ENCODE data around the gene CENPB.

Gene CENPB

GRCh38 chr20:3766422-3767109 is 20.0 kb downstream of the CENPB start:
- no peak for DNase-seq

DNA sequence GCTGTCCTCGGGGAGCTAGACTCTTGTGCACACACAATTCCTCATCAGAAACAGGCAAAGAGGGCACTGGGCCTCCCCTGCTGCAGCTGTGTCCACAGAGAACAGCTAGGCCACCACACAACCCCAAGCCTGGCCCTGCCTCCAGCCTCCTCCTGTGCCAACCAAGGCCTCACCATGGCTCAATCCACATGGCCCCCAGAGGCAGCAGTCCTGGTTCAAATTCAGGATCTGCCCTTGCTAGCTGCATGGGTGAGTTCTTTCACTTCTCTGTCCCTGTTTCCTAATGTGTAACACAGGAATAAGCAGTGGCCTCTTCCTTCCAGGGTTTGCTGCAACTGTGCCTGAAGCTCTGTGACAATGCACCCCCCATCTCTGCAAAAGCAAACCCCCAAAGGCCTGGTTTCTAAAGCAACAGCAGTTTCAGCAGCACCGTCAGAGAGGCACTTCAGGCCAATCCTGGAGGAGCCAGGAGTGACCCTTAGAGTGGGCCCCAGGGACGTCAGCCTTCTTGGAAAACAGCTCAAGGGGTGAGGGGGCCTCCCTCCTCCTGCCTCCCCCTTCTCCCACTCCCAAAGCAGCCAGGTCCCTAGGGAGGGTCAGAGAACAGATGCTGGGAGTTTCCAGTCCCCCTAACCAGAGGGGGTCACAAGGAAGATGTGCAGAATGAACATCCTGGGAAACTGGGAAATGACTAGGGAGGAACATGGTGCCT is 21.2 kb downstream of the CENPB start:
- no peak for DNase-seq

DNA sequence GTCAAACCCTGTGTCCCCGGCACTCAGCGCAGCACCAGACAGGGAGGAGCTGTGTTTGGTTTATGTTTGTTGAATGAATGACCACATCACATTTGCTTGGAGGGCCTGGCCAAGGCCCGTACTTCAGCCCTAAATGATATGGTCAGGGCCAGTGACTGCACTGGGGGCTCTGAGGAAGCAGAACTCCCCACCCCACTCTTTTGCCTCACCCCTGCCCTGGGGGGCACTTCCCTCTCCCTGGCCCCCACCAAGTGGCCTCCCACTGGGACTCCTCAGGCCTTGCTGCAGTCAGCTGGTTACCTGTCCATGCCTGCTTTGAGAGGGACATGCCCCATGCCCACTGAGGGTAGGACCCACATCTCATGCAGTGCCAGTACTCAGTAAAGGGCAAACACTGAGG is 21.9 kb downstream of the CENPB start:
- DNase-seq: no peak

GRCh38 chr20:3763671-3764601 is 22.6 kb downstream of the CENPB start:
- no peak for DNase-seq

DNA sequence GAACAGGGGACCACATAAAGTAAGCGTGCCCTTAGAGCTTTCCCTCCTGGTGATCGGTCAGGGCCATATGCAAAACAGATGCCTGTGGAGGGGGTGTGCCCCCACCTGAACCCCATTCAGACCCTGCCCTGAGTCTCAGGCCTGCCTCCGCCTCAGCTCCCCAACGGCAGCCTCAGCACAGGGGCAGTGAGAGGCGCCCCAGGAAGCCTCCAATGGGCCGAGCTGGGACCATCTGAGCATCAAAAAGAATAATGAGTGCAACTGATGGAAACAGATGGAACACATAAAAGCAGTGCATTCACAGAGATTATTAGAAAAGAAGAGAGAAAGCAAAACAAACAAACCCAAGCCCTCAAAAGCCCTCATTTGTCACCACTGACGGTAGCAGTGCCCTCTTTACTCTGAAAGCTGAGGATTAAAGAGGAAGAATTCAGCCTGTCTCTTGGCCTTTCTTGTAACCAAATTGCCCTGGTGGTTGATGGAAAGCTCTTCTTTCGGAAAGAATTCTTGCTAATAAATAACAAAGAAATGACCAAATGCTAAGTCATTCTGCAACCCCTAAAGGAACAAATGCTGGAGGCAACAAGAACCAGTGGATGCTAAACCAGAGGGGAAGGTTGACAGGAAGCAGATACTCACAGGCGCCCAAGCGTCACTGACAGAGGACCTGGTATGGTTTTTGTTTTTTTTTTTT is 25.7 kb downstream of the CENPB start:
- no peak for DNase-seq

DNA sequence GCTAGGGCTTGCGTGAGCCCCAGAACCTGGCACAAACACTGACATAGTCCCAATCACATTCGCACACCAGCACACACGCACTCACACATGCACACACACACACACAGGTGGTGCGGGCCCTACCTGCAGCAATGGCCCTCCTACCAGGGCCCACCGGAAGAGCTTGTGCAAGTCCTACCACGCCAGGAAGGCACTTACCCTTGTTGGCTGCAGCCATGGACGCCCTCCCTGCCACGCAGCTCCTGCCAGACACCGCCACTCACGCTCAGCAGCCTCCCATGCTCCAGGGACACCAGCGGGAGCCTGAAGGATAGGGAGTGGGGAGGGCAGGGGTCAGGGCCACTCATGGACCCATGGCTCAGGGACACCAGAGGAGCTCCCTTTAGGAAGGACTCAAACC is 26.7 kb downstream of the CENPB start:
- DNase-seq: no peak

DNA sequence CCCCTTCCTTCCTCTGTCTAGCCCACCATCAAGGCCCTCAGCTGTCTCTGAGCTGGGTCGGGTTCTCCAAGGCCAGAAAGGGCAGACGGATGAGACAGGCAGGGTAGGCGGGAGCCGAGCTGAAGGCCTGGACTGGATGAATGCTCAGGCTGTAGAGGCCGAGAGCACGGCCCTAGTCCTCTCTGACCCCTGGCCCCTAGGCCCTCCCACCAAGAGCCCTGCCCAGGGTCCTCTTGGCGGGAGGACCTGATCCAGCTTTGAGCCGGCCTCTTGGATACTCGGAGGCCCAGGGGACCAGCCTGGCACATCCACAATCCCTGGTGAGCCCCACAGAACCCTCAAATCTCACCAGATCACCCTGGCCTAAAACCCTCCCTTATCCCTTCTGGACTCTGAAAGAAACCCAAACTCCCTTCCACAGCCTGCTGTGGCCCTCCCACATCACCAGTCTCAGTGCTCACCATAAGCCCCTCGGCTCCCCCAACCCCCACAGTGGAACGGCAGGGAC is 27.2 kb downstream of the CENPB start:
- no peak for DNase-seq

GRCh38 chr20:3758566-3758965 is 28.0 kb downstream of the CENPB start:
- no peak for DNase-seq

DNA sequence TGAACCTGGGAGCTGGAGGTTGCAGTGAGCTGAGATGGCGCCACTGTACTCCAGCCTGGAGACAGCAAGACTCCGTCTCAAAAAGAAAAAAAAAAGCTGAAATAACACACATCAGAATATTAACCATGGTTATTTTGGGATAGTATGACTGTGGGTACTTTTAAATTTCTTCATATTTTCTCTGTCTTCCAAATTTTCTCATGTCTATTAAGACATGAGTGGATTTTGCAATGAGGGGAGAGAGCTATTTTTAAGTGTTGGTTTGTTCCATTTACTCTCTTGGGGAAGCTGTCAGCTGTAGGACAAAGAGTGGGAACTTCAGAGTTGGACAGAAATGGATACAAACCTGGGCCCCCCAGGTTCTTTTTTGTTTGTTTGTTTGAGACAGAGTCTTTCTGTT is 29.3 kb downstream of the CENPB start:
- DNase-seq: no peak

DNA sequence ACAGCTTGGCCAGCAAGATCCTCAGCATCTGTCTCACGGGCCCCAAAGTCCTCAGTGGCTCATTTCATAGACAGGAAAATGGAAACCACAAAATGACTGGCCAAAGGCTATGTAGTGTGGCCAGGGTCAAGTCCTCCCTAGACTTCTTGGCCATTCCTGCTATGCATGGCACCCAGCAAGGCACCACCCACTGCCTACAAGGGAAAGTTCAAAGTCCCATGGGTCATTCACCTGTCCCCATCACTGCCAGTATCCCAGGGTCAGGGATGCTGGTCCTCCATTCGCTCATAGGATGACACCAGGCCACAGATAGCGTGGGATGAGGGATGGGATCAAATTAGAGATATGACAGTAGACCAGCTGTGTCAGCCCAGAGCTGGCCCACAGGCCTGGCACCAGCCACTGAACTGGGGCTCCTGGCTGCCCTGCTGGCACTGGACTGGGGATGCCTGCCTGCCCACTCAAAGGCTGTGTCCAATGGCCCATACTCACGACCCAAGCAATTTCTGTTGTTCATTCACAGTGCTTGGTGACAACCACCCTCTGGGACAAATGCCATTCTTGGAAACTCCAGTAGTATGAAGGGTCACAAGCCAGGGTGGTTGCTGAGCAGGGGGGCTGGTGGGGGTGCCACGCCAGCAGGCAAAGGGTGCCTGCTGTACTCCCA is 30.6 kb downstream of the CENPB start:
- DNase-seq: no peak

DNA sequence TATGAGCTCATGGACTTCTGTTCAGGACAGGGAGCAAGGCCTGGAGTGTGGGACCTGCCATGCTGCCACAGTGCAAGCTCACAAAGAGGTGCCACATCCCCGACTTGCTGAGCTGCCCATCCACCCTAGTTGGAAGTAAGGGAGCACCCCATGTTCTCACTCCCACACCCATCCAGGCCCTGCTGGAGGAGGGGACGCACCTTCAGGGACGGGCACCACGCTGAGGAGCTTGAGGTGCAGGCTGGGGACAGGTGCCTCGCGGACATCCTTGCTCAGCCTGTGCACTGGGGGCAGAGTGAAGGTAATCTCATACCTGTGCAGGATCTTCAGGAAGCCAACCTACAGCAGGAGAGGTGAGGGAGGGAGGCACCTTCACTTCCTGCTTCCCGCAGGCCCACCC is 31.3 kb downstream of the CENPB start:
- no peak for DNase-seq

GRCh38 chr20:3754276-3754630 is 32.3 kb downstream of the CENPB start:
- DNase-seq: no peak

DNA sequence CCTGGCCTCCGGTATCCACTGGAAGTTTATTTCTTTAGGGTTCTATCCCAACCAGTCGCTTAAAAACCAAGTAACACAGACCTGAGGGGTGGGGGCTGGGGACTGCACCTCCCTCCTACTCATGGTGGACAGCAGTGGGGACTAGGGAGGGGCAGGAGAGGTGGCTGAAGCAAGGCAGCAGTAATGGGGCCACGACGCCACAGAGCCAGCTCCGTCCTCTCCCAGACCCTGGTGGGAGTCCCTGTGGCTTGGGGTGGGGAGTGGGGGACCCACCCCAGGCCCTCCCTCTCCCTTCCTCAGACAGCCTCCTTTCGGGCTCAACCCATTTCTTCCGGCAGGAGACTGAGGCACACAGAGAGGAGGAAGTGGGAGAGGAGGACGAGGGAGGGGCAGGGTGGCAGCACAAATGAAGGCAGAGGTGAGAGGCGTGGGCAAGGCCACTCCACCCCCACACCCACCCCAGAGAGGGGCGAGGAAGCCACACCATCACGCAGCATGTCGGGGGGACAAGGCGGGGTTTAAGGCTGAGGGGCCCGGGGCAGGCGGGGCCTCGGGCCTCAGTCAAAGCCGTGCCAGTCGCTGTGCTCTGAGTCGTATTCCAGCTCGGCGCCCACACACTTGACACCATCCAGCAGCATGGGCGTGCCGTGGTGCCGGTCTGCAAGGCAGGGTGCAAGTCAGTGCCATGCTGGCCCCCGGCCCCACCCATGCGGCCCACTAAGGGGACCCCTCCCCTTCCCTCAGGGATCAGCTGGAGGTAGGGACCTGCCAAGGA is 32.9 kb downstream of the CENPB start:
- no peak for DNase-seq

GRCh38 chr20:3753098-3753497 is 33.4 kb downstream of the CENPB start:
- DNase-seq: peak; percentile 59

DNA sequence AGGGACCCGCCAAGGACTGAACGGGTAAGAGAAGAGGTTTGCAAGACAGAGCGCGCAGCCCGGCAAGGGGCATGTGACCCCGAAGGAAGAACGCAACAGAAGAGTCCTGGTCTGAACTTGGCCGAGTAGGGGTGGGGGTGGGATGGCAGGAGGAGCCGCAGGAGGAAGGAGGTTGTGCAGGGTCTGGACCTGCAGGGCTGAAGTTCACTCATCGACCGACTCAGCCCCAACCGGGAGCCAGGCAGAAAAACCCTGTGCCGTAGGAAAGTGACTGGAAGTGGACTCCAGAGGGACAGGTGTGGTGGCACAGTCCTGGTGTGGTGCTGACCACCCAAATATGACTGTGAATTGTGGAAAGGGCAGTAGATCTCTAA is 34.2 kb downstream of the CENPB start:
- no peak for DNase-seq

DNA sequence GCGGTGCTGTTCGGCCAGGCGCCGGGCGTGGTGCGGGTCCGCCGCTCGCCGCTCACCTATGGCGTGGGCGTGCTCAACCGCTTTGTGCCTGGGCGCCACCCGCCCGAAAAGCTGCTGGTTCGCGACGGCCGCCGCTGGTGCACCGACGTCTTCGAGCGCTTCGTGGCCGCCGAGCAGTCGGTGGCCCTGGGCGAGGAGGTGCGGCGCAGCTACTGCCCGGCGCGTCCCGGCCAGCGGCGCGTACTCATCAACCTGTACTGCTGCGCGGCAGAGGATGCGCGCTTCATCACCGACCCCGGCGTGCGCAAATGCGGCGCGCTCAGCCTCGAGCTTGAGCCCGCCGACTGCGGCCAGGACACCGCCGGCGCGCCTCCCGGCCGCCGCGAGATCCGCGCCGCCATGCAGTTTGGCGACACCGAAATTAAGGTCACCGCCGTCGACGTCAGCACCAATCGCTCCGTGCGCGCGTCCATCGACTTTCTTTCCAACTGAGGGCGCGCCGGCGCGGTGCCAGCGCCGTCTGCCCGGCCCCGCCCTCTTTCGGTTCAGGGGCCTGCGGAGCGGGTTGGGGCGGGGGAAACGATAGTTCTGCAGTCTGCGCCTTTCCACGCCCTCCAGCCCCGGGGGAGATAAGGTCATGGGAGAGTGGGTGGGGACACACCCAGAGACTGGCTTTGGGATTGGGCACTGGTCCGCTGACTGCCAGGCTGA is 34.7 kb downstream of the CENPB start:
- DNase-seq: no peak

DNA sequence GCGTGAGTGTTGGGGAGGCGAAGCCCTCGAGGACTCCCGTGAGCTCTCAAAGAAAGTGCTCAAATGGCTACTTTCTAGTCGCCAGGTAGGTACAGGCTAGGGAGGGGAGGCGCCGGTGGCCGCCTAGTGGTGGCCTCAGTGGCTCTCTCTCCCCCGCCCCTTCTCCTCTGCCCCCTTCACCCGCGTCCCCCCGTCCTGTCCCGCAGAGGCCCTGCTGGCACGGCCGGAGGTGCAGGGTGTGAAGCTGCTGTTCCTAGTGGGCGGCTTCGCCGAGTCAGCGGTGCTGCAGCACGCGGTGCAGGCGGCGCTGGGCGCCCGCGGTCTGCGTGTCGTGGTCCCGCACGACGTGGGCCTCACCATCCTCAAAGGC is 35.2 kb downstream of the CENPB start:
- DNase-seq: no peak

- DNase-seq: no peak
Measured at GRCh38 chr20:3749689-3750531, 36.6 kb downstream of the CENPB start.

GRCh38 chr20:3749087-3749688 is 37.4 kb downstream of the CENPB start:
- no peak for DNase-seq

Data from fibroblast of skin of back (primary cell).